ENCODE results near the gene TMEM236.
A peak's percentile ranks its signal among the peaks of the same experiment; 100 is the strongest.

TMEM236 gene

GRCh38 chr10:17835688-17836087 lies 83.7 kb downstream of the TMEM236 start:
- no peak for TF ChIP-seq CTCF (IDR thresholded peaks at IDR 0.05)

- TF ChIP-seq CTCF (IDR thresholded peaks at IDR 0.05), result no peak
Observed at GRCh38 chr10:17836942-17837341, 84.9 kb downstream of the TMEM236 start.

GRCh38 chr10:17838080-17838648 lies 86.2 kb downstream of the TMEM236 start:
- TF ChIP-seq CTCF (IDR thresholded peaks at IDR 0.05), result no peak

- TF ChIP-seq CTCF (IDR thresholded peaks at IDR 0.05), result no peak
Observed at GRCh38 chr10:17841050-17841449, 89.0 kb downstream of the TMEM236 start.

- no peak for TF ChIP-seq CTCF (IDR thresholded peaks at IDR 0.05)
Observed at GRCh38 chr10:17842641-17843040, 90.6 kb downstream of the TMEM236 start.

GRCh38 chr10:17847585-17848296 lies 95.7 kb downstream of the TMEM236 start:
- peak; percentile 60 for TF ChIP-seq CTCF (IDR thresholded peaks at IDR 0.05)

GRCh38 chr10:17848646-17849045 lies 96.6 kb downstream of the TMEM236 start:
- TF ChIP-seq CTCF (IDR thresholded peaks at IDR 0.05), result no peak
